Measurements from ENCODE around the gene TGFBR3. TPM values are rescaled to one million over a fixed set of nuclear protein-coding genes. Genes with fewer than 3 reads are reported as not detected.

The TGFBR3 gene
- total RNA-seq, 6 experiments from 2014 or later: 5.8 to 21.1 (median 19.0) TPM

GRCh38 chr1:91777196-91777595 lies 108.8 kb downstream of the TGFBR3 start:
- Mint-ChIP-seq H3K4me1 (ENCODE audit: low read depth) (peaks cover 60% of the 10 kb centered on the region), H3K36me3 (ENCODE audit: low read depth) (peaks cover 8% of the 10 kb centered on the region), H3K27me3 (ENCODE audit: insufficient read depth) (peaks cover 8% of the 10 kb centered on the region), H3K4me3 (no peak overlapping the region), H3K27ac (no peak overlapping the region), H3K9me3 (no peaks in the 10 kb centered on the region; the same call in 1 of the 2 replicates)
- DNase-seq: no peak
- no peak for TF ChIP-seq CTCF (IDR thresholded peaks at IDR 0.05)

- Mint-ChIP-seq H3K27me3 (ENCODE audit: insufficient read depth) (peaks cover 4% of the 10 kb centered on the region), H3K9me3 (no peaks in the 10 kb centered on the region; the same call in 1 of the 2 replicates), H3K4me3 (no peak overlapping the region), H3K36me3 (ENCODE audit: low read depth) (peaks cover 12% of the 10 kb centered on the region), H3K27ac (no peak overlapping the region), H3K4me1 (ENCODE audit: low read depth) (peaks cover 51% of the 10 kb centered on the region)
- no peak for DNase-seq
- no peak for TF ChIP-seq CTCF (IDR thresholded peaks at IDR 0.05)
These were observed 109.7 kb downstream of the TGFBR3 start for GRCh38 chr1:91776068-91776794.

DNA sequence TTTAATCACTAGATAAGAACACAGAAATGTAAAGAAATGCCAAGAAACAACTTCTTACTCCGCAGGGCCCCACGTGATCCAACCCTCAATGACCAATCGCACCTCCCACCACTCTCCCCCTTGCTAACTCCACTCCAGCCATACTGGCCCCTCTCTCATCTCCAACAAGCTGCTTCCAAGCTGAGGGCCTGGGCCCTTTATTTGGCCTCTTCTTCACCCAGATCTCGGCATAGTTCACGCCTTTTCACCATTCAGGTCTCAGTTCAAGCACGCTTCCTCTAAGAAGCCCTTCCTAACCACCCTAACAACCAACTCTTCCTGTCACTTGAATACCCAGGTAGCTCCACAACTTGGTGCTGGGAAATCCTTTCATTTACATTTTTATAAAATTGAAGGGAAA lies 110.7 kb downstream of the TGFBR3 start:
- no peak for DNase-seq
- peaks cover 12% of the 10 kb centered on the region for H3K36me3 Mint-ChIP-seq (ENCODE audit: low read depth)
- no peak overlapping the region for H3K4me3 Mint-ChIP-seq
- H3K27ac Mint-ChIP-seq: no peak overlapping the region
- H3K9me3 Mint-ChIP-seq: no peaks in the 10 kb centered on the region; the same call in 1 of the 2 replicates
- no peak for TF ChIP-seq CTCF (IDR thresholded peaks at IDR 0.05)
- peaks cover 42% of the 10 kb centered on the region for H3K4me1 Mint-ChIP-seq (ENCODE audit: low read depth)
- H3K27me3 Mint-ChIP-seq (ENCODE audit: insufficient read depth): peaks cover 4% of the 10 kb centered on the region

DNA sequence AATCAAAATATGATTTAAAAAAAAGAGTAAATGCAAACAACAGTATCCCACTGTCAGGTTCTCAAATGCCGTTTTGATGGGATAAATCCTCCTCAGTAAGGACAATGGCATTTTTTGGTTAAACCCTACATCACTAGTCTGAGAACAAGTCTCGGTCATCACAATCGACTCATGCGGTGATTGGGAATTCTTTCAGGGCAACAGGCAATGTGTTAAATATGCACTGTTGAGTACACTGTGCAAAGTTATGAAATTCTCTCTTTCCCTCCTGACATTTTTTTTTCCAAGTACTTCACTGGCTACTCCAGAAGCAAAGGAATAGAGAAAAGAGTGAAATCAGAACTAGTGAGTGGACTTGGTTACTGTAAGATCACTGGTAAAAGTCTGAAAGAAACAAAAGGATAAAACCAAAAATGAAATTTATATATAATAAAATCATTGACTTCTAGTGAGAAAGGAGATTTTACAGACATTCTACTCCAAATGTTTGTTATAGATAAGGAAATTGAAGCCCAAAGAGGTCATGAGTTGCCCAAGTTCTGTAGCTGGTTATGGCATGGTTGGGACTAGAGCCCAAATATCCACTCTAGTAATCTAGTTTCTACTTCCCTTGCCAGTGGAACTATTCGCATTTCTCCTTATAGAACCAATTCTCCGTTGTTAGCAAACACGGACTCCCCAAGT lies 111.3 kb downstream of the TGFBR3 start:
- Mint-ChIP-seq H3K4me1 (ENCODE audit: low read depth) (peaks cover 45% of the 10 kb centered on the region), H3K36me3 (ENCODE audit: low read depth) (peaks cover 12% of the 10 kb centered on the region), H3K9me3 (no peaks in the 10 kb centered on the region; the same call in 1 of the 2 replicates), H3K27me3 (ENCODE audit: insufficient read depth) (peaks cover 4% of the 10 kb centered on the region), H3K27ac (no peak overlapping the region), H3K4me3 (no peak overlapping the region)
- peak; percentile 48 for DNase-seq
- no peak for TF ChIP-seq CTCF (IDR thresholded peaks at IDR 0.05)

GRCh38 chr1:91771717-91772116 lies 114.2 kb downstream of the TGFBR3 start:
- TF ChIP-seq CTCF (IDR thresholded peaks at IDR 0.05): no peak

More at GRCh38 chr1:91771717-91772116, 114.2 kb downstream of the TGFBR3 start:
- Mint-ChIP-seq H3K9me3 (no peaks in the 10 kb centered on the region; the same call in 1 of the 2 replicates), H3K27ac (no peak overlapping the region), H3K4me3 (no peak overlapping the region), H3K4me1 (ENCODE audit: low read depth) (peaks cover 39% of the 10 kb centered on the region), H3K36me3 (ENCODE audit: low read depth) (peaks cover 17% of the 10 kb centered on the region; the same call in 1 of the 2 replicates), H3K27me3 (ENCODE audit: insufficient read depth) (peaks cover 4% of the 10 kb centered on the region)
- DNase-seq: no peak

All from HFFc6 (cell line).